ENCODE measurements around the gene SH3RF3.

Gene SH3RF3

GRCh38 chr2:109369671-109370191 is 240.7 kb downstream of the SH3RF3 start:
- H3K27ac ChIP-seq = no peak overlapping the region
- H3K4me2 ChIP-seq (ENCODE audit: low read length) = no peak overlapping the region
- H3K27me3 ChIP-seq (ENCODE audit: control insufficient read depth, insufficient read depth, low read length) = no peaks in the 10 kb centered on the region
- H2AFZ ChIP-seq = no peak overlapping the region
- no peak overlapping the region for H3K9ac ChIP-seq
- H3K4me1 ChIP-seq = no peaks in the 10 kb centered on the region
- no peak overlapping the region for H3K4me3 ChIP-seq (ENCODE audit: low read depth, low read length)
- H3K36me3 ChIP-seq (ENCODE audit: control insufficient read depth, insufficient read depth, low read length) = no peaks in the 10 kb centered on the region
- H3K79me2 ChIP-seq = no peaks in the 10 kb centered on the region
- TF ChIP-seq, protein P1, sequence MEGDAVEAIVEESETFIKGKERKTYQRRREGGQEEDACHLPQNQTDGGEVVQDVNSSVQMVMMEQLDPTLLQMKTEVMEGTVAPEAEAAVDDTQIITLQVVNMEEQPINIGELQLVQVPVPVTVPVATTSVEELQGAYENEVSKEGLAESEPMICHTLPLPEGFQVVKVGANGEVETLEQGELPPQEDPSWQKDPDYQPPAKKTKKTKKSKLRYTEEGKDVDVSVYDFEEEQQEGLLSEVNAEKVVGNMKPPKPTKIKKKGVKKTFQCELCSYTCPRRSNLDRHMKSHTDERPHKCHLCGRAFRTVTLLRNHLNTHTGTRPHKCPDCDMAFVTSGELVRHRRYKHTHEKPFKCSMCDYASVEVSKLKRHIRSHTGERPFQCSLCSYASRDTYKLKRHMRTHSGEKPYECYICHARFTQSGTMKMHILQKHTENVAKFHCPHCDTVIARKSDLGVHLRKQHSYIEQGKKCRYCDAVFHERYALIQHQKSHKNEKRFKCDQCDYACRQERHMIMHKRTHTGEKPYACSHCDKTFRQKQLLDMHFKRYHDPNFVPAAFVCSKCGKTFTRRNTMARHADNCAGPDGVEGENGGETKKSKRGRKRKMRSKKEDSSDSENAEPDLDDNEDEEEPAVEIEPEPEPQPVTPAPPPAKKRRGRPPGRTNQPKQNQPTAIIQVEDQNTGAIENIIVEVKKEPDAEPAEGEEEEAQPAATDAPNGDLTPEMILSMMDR (IDR thresholded peaks at IDR 0.05) = no peak
- H3K9me3 ChIP-seq (ENCODE audit: control insufficient read depth, low read length) = no peaks in the 10 kb centered on the region

GRCh38 chr2:109370399-109371035 is 241.5 kb downstream of the SH3RF3 start:
- H3K9ac ChIP-seq = no peak overlapping the region
- TF ChIP-seq, protein P1 (IDR thresholded peaks at IDR 0.05) = no peak
- H3K79me2 ChIP-seq = no peaks in the 10 kb centered on the region
- H2AFZ ChIP-seq = no peak overlapping the region
- no peaks in the 10 kb centered on the region for H3K36me3 ChIP-seq (ENCODE audit: control insufficient read depth, insufficient read depth, low read length)
- no peaks in the 10 kb centered on the region for H3K27me3 ChIP-seq (ENCODE audit: control insufficient read depth, insufficient read depth, low read length)
- H3K4me1 ChIP-seq = no peaks in the 10 kb centered on the region
- H3K27ac ChIP-seq = no peak overlapping the region
- H3K4me3 ChIP-seq (ENCODE audit: low read depth, low read length) = no peak overlapping the region
- no peaks in the 10 kb centered on the region for H3K9me3 ChIP-seq (ENCODE audit: control insufficient read depth, low read length)
- no peak overlapping the region for H3K4me2 ChIP-seq (ENCODE audit: low read length)

DNA sequence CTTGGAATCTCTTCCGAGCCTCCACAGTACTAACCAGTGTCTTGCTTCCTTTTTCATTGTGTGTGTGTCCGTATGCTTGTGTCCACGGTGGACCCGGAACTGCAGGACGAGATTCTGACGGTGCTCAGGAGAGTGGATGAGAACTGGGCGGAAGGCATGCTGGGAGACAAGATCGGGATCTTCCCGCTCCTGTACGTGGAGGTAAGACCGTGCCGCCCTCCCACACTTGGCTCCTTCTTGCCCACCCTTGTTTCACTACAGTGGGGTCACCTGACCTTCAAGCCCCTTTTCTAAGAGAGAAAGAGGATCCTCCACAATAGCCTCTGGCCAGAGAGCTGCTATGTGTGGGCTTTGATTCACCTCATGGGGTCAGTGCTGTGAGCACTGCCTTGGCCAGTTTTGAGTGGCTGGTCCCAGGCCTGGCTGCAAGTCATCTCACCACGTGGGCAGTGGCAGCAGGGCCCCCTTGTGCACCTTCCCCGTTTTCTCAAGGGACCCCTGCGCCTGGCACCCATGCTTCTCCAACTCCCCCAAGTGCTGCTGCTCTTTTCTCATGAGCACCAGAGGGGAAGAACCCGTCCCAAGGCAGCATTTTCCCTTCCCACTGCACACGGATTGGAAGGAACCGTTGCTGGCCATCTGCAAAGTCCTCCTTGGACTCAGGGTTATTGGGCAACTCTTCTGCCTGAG is 242.6 kb downstream of the SH3RF3 start:
- no peak overlapping the region for H3K27ac ChIP-seq
- no peak overlapping the region for H2AFZ ChIP-seq
- no peaks in the 10 kb centered on the region for H3K4me1 ChIP-seq
- H3K9ac ChIP-seq = no peak overlapping the region
- TF ChIP-seq, protein P1 (IDR thresholded peaks at IDR 0.05) = no peak
- no peaks in the 10 kb centered on the region for H3K9me3 ChIP-seq (ENCODE audit: control insufficient read depth, low read length)
- H3K79me2 ChIP-seq = no peaks in the 10 kb centered on the region
- H3K4me2 ChIP-seq (ENCODE audit: low read length) = no peak overlapping the region
- H3K4me3 ChIP-seq (ENCODE audit: low read depth, low read length) = no peak overlapping the region
- no peaks in the 10 kb centered on the region for H3K27me3 ChIP-seq (ENCODE audit: control insufficient read depth, insufficient read depth, low read length)
- H3K36me3 ChIP-seq (ENCODE audit: control insufficient read depth, insufficient read depth, low read length) = no peaks in the 10 kb centered on the region

DNA sequence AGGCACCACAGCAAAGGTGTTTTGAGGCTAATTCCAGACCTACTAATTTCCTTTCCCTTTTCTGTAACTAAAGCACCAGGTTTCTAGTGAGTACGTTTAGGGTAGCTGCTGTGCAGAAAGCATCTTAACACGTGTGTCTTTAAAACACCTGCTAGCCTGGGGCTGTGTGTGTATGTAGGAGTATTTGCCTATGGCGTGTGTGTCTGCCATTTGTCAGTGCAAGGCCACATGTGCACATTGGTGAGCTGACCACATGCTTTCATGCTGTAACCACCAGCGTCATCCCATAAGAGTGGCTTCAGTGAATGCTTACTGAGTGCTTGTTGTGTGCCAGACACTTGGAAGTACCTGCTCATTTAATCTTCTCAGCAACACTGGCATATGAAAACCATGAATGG is 243.2 kb downstream of the SH3RF3 start:
- TF ChIP-seq, protein P1 (IDR thresholded peaks at IDR 0.05) = no peak
- no peaks in the 10 kb centered on the region for H3K4me1 ChIP-seq

More for the DNA sequence above, 243.2 kb downstream of the SH3RF3 start:
- Histone ChIP-seq H3K36me3 (ENCODE audit: control insufficient read depth, insufficient read depth, low read length) (no peaks in the 10 kb centered on the region), H3K4me3 (ENCODE audit: low read depth, low read length) (no peak overlapping the region), H3K79me2 (no peaks in the 10 kb centered on the region), H3K9me3 (ENCODE audit: control insufficient read depth, low read length) (no peaks in the 10 kb centered on the region), H3K27ac (no peak overlapping the region), H3K9ac (no peak overlapping the region), H3K27me3 (ENCODE audit: control insufficient read depth, insufficient read depth, low read length) (no peaks in the 10 kb centered on the region), H2AFZ (no peak overlapping the region), H3K4me2 (ENCODE audit: low read length) (no peak overlapping the region)
